CD4-positive, alpha-beta T cell treated with Interleukin-15 for 4 hours (primary cell): ENCODE measurements around the gene GOLIM4.

Experiments
- DNase-seq: peaks from one replicate; pipeline ENCODE4 v3.0.0-alpha.2; 2020; ENCODE audit warnings: low spot score

The GOLIM4 gene

DNA sequence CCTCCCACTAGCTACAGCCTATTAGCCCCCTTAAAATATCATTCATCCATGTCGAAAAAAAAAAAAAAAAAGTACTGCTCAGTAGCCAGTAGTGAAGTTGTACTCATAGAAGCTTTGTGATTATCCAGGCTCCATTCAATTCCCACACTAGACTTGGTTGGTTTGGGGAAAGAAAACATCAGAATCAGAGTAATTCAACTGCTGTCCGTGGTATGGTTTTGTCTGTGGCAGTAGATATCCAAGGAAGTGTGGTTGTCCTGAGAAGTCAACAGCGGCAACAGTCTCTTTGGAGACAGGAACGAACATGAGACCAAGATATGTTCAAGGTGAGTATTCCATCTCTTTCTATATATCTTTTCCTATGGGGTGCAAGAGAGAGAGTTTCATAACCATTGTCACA is 99.2 kb downstream of the GOLIM4 start:
- DNase-seq = no peak

DNA sequence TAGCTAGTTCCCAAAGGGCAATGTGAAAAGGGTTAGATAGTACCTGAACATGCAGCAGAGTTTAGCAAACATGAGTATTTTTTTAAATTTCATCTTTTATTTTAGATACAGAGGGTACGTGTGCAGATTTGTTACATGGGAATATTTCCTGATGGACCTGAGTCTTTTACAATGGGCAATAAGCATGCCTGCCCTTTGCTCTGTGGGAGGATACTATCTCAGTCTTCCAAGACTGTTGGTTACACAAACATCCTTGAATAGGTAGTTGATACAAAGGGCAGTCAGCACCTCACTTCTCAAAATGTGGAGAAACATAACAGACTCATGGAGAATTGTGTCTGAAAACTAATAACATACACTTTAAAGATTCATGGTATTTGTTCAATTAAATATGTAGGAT is 103.3 kb downstream of the GOLIM4 start:
- DNase-seq = no peak

DNA sequence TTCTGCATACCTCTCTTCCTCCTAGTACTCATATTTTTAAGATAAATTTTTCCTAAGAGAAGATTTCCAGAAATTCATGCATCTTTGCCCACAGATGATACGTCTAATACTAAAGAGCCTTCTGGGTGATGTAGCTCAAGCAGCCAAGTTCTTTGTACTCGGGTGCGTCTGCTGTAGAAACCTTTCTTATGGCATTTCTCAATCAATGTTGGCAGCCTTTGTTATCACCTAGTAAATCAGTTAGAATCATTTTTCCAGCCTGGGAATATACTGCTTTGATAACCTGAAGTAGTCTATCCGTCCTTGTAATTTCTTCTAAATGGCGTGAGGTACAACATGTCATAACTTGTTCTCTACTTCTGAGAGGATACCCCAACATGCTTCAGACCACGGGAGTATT is 104.5 kb downstream of the GOLIM4 start:
- no peak for DNase-seq

DNA sequence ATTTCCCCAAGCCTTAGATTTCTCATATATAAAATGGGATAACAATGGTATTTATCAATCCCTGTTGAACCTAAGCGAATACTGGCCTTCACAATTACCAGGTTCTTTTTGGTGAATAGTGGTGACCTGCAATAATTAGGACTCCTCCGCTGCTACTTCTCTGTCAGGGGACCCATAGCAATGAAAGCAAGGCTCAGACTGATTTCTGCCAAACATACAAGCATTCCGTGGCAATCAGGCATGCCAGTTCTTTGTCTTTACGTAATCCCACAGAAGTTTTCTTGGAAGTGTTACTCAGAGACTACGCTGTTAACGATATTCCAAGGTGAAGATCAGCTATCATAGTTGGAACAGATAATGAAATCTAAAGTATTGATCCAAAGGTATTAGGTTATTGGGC is 105.7 kb downstream of the GOLIM4 start:
- no peak for DNase-seq

DNA sequence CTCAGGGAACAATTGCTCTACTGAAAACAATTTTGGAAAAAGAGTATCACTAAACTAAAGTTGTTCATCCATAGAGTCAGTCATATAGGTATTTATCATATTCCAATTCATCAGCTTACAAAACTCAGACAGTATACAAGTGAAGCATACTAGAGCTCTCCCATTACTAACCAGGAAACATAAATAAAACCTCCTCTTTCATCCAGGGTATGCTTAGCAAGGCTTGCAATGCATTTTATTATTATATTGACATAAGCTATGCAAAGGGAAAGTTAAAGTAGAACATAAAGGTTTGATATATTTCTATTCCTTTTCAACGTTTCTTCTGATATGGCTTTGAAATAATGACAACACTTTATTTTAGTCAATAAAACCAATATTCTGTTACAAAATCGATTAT is 106.7 kb downstream of the GOLIM4 start:
- no peak for DNase-seq

DNA sequence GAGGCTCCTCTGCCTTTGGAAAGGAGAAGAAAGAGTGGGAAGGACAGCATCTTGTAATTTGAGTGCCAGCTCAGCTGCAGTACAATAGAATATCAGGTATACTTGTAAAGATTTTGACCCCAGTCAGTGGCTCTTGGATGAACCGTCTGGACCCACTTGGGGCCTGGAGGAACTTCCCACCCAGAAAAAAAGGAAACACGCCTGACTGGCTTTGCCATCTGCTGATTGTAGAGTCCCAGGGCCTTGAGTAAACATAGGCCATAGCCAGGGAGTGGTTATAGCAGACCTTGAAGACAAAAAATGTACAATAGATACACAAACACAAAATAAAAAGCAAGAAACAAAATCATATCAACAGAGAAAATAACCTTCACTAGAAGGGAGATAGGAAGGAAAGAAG is 112.1 kb downstream of the GOLIM4 start:
- DNase-seq = no peak

DNA sequence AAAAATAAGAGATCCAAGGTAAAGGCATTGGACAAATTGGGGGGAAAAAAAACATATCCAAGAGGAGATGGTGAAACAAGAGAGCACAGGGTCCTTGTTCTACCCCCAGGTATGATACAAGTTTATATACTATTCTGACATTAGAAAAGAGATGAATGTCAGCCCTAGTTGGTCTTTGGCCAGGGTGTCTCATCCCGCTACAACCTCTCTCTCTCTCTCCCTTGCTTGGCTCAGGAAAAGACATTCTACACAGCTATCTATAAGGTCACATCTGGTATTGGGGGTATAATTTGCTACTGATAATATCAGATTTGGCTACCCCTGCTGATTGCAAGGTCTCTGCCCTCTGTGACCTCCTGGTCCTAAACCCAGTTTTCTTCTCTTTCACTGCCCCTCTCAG is 117.2 kb downstream of the GOLIM4 start:
- DNase-seq = no peak

DNA sequence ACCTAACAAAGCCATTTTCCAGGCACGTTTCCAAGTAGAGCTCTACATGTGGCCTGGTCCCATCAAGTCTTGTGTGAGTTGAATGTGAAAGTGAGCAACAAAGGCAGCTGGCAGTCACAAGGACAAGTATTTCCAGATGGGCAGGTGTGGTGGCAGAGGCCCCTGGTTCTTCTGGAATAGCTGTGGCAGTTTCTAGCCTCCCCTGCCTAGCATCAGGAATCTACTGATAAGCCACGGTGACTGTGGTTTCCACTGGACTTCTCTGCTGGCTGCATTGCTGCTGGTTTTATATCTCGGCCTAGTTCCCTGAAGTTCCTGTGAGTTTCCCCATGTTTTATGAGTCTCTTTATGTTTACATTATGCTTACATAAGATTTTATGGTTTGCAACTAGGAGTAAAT is 117.7 kb downstream of the GOLIM4 start:
- DNase-seq = no peak

DNA sequence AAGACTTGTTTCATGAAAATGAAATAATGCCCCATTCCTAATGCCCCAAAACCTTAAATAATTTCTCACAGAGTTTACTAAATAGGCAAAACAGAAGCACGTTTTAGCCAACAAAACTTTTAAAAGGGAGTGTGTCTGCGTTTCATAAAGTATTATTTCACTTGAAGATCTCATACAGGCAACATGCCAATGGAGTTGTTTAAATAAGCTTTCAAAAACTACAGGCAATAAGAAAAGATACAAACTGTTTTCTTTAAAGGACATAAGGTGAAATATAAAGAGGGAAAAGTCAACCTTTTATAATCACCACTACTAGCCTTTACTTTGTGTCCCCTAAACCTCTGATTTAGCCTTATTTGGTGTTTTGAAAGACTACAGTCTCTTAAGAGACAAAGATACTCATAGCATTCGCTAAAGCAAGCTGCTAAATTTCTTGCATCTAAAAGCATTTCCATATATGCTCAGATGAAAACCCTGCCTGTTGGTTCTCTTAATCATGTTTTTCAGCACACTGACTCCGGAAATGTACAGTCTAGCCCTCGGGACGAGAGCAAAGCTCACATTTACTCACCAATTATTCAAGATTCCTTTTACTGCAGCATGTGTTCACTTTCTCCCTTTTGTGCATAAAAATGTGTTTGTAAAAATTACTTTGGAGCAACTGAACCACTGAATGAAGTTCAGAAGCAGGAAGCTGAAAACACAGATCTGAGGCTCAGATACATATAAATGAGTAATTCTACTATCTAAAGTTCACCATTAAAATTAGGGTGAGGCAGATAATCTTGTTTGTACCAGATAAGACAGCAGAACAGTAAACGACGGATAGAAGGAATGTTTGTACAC is 119.0 kb downstream of the GOLIM4 start:
- DNase-seq = no peak

DNA sequence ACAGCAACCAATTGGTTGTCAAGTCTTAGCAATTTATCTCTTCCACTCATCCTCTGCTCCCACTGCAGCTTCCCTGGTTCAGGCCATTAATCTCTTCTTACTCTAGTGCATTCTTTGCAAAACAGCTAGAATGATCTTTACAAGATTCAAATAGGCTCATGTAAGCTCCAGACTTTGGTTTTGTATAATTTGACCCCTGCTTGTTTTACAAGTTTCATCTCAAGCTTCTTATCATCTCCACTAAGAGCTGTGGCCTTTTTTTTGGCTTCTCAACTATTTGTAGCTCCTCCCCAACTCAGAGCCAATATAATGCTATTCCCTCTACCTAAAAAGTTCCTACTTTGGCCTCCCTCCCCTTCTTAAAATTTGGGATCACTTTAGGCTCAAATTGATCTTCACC is 121.8 kb downstream of the GOLIM4 start:
- no peak for DNase-seq

DNA sequence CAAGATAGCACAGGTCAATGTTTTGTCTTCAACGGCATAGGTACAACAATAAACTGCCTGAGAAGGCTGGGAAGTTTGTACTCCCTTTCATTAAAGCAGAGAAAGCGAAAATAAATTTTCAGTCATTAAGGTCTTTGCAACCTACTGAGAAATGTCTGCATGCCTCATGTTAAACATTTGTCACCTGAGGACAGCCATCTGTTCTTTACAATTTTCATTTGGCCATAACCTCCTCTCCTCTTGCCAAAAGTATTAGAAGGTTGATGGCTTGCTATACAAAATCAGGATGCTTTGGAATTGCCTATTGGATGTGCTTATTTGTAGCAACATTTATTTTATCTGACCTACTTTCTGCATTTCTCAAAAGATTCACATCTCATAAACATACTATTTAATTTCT is 122.7 kb downstream of the GOLIM4 start:
- DNase-seq = no peak

DNA sequence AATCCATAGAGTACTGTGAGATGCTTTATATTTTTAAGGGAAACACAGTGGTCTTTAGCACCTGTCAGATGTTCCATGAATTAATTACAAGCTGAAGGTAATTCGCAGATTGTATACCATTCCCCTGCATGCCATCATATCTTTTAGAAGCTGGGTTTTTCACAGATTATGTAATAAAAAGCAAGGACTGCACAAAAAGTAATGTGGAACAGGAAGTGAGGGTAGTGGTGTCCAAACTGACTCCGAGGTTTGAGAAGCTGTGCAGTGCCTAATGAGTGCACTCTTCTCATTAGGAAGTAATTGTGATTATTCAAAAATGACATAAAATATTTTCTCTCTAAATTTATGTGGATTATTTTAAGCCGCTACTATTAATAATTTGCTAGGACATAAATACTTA is 123.2 kb downstream of the GOLIM4 start:
- DNase-seq = no peak

DNA sequence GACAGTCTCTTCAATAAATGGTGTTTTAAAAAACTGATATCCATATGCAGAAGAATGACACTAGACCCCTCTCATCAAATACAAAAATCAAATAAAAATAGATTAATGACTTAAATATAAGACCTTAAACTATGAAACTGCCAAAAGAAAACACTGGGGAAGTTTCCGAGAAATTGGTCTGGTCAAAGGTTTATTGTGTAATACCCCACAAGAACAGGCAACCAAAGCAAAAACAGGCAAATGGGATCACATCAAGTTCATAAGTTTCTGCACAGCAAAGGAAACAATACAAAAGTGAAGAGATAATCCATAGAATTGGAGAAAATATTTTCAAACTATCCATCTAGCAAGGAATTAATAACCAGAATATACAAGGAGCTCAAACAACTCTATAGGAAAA is 126.2 kb downstream of the GOLIM4 start:
- DNase-seq = no peak

DNA sequence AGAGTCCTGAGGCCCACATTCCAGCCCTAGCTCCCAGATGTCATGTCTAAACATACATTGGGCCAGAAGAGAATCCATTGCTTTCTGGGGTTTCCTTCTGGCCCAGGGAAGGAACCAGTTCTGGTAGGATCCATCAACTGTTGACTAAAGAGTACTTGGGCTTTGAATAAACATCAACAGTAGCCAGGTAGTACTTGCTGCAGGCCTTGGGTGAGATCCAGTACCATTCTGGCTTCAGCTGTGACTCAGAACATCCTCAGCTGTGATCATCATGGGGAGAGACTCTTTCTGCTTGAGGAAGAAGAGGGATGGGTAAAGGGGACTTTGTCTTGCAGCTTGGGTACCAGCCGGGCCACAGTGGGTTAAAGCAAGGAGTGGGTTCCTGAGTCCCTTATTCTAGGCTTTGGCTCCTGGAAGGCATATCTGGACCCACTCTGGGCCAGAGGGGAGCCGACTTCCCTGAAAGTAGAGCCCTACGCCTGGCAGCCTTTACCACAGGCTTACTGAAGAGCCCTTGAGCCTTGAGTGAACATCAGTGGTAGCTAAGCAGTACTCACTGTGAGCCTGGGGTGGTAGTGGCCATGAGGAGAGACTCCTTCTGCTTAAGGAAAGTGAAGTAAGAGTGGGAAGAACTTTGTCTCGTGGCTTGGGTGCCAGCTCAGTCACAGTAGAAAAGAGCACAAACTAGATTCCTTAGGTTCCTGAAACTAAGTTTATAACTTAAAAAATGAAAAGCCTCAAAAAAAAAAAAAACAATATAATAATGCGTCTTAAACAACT is 128.3 kb downstream of the GOLIM4 start:
- no peak for DNase-seq
